ENCODE measurements around the gene SLC39A12.

DNA sequence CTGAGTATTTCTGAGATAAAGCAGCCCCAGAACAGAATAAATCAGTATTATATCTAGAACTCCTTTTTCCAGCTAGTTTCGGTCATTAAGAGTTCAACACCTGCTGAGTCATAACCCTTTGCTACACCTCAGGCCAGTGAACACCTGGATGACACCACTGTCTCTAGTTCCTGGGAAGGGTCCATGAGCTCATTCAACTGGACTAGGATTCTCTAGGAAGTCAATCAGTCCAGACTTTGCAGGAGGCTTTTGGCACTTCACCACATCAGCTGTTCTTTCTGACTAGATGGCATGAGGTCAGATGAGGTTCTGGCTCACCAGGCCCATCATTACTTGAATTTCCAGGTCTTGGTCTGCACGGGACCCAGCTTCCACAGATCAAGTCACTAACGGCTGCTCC is 11.7 kb downstream of the SLC39A12 start:
- TF ChIP-seq YY1 (IDR thresholded peaks at IDR 0.05; ENCODE audit: insufficient read depth, insufficient read length) (no peak), ZNF274 (IDR thresholded peaks at IDR 0.05; ENCODE audit: low read depth, low read length) (no peak)
